NCI-H82 treated with DMSO at 0.1 percent for 48 hours (cell line): Measurements from ENCODE around the gene EPB41L1.
A peak's percentile ranks its signal among the peaks of the same experiment; 100 is the strongest.

Source experiments
- DNase-seq: peaks from one replicate; lab custom pipeline; 2025; ENCODE audit not compliant: unreplicated experiment; lab: John Stamatoyannopoulos, UW

Gene EPB41L1

GRCh38 chr20:36255445-36255844 is 100.9 kb downstream of the EPB41L1 start:
- DNase-seq, result no peak

DNA sequence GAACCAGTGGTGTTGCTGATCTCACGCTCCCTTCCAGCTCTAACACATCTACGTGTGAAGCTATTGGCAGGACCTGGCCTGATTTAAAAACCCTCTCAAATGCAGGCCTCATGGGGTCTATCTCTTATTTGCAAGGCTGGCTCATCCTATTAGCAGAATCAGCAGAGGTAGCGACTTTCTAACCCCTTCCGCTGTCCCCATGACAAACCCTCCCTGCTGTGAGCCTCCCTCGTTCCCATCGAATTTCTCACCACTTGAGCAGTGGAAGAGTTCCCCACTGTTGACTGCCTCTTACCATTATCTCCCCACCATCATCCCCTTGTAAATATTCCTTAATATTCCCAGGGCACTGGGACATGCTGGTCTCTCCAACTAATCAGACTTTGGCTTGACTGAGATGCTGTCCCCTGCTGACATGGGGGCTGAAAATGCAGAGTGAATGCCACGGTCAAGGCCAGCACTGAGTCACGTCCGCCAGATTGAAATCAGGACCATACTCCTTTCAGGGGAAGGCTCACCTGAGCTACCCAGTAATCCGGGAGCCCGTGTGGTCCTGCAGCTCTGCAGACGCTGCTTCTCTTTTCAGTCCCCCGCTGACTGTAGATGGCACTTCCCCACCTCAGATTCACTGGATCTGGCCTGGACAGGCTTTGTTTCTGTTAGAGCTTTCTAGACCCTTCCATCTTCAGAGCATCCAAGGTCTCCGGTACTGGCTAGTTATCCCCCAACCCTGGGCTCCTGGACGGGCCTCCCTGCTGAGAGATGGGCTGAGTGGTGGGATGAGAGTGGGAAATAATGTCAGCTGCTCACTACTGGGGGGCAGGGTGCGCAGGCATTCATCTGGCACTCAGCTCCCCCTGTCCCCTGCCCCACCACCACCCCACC is 104.9 kb downstream of the EPB41L1 start:
- DNase-seq, result peak; percentile 46

DNA sequence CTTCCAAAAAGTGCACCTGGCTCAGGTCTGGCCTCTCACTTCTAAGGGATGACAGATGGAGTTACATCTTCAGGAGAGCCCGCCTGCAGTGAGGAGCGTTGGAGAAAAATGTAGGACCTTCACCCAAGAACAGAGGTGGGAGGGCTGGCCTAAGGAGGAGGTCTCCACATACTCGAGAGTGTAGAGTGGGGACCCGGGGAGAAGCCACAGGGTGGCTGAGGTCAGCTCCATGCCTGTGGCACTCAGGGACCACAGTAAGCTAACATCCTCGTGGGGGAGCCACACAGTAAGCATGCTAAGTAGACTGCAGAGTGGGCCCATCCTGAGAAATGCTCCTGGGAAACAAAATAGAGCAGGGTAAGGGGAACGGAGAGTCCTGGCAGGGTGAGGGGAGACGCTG is 105.8 kb downstream of the EPB41L1 start:
- DNase-seq, result no peak

- DNase-seq, result no peak
These were observed 107.0 kb downstream of the EPB41L1 start for GRCh38 chr20:36261389-36262105.

DNA sequence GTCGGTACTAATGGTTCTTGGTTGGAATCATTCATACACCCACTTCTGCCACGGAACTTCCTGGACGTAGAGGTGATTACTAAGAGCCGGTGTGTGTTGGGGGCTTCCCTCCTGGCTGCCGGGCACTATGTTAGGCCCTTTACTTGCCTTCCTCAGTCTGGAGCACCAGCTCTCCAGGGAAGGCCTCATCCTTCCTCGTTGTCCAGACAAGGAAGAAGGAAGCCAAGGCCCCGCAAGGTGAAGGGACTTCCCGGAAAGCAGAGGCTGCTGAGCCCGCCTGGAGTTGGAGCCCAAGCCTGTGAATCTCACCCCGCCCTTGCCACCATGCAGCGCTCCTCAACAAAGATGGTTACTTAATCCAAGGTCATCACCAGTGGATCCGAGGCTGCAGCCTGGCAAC is 107.9 kb downstream of the EPB41L1 start:
- no peak for DNase-seq

- DNase-seq, result no peak
These were observed 110.1 kb downstream of the EPB41L1 start for GRCh38 chr20:36264426-36265246.

GRCh38 chr20:36266189-36266588 is 111.6 kb downstream of the EPB41L1 start:
- no peak for DNase-seq

DNA sequence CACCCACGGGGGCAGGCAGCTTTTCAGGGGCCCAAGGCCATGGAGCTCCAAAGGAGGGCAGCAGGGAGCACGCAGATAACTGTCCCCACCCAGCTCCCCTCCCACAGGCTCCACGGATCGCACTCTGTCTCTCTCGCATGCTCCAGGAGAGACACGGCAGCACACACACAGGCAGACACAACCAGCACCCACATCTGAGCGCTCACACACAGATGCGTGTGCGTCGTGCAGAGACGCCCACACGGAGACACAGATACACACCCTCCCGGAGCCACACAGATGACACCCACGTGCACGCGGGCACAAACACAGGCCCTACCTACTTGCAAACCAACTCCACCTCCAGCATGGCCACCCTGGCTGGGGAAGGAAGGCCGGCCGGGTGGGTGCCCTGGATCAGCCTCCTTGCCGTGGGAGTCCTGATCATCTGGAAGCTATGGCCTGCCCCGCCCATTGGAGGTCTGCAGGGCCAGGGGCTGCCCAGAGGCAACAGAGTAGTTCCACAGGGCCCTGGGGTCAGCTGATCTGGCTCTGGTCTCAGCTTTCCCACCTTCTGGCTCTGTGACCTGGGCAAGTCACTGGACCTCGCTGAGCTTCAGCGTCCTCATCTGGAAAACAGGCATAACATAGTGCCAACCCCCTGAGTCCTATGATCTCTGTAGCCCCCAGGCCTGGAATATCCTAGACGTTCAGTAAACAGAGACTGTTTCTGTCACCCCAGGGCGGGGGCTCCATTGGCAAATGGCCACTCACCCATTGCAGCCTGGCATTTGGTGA is 113.3 kb downstream of the EPB41L1 start:
- no peak for DNase-seq

- no peak for DNase-seq
These were observed 114.2 kb downstream of the EPB41L1 start for GRCh38 chr20:36268440-36269342.

DNA sequence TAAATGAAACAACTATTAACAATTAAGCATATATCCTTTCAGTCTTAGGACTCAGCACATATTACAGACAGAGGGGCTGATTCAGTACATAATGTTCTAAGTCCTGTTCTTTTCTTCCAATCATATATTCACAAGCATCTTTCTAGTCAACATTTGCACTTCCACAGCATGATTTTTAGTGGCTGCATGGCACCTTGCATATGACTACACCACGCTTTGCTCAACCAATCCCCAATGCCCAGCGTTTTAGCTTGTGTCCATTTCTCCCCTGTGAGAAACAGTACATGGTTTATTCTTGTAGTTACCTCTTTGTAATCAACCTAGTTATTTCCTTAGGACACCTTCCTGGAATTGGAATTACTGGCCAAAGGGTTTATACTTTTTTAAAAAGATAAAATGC is 115.0 kb downstream of the EPB41L1 start:
- no peak for DNase-seq

GRCh38 chr20:36270744-36271638 is 116.5 kb downstream of the EPB41L1 start:
- no peak for DNase-seq

GRCh38 chr20:36271639-36272546 is 117.4 kb downstream of the EPB41L1 start:
- DNase-seq, result no peak

GRCh38 chr20:36272547-36273220 is 118.1 kb downstream of the EPB41L1 start:
- DNase-seq, result no peak

DNA sequence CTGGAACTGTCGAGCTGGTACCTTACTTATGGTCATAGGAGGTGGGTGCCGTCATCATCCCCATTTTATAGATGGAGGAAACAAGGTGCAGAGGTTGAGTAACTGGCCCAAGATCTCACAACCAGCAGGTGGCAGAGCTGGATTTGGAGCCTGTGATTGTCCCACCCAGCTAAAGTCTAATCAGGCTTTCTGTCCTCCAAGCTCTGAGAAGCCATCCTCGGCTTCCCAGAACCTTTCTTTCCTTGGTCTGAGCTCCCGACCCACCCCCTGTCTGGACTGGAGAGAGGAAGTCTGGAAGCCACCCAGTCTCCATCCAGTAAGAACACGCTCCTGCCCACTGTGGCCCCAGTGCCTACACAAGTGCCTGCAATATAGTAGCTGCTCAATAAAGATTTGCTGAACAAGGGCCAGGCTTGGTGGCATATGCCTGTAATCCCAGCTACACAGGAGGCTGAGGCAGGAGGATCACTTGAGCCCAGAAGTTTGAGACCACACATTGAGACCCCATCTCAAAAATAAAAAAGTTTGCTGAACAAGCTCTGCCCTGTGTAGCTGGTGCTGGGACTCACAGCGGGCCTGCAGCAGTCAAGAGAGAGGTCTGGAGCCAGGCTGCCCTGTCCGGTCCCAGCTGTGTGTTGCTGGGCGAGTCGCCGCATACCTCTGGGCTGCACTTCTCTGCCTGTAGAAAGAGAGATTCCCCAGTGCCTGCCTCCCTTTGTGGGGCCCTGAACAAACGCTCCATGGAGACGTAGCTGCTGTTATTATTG is 119.1 kb downstream of the EPB41L1 start:
- DNase-seq, result no peak

GRCh38 chr20:36274181-36274841 is 119.8 kb downstream of the EPB41L1 start:
- peak; percentile 46 for DNase-seq

- DNase-seq, result no peak
These were observed 120.5 kb downstream of the EPB41L1 start for GRCh38 chr20:36275011-36275410.
